GOT3 (cell line): ENCODE results near the gene GARS1.
"Not testable (repeated sequence)": the region's sequence is repeated elsewhere in the genome, so short reads cannot be mapped to it uniquely, and the experiment has no call there.

Source experiments
- DNase-seq: peaks from one replicate; lab custom pipeline; 2025; ENCODE audit warnings: mixed read lengths; lab: John Stamatoyannopoulos, UW

Gene GARS1

DNA sequence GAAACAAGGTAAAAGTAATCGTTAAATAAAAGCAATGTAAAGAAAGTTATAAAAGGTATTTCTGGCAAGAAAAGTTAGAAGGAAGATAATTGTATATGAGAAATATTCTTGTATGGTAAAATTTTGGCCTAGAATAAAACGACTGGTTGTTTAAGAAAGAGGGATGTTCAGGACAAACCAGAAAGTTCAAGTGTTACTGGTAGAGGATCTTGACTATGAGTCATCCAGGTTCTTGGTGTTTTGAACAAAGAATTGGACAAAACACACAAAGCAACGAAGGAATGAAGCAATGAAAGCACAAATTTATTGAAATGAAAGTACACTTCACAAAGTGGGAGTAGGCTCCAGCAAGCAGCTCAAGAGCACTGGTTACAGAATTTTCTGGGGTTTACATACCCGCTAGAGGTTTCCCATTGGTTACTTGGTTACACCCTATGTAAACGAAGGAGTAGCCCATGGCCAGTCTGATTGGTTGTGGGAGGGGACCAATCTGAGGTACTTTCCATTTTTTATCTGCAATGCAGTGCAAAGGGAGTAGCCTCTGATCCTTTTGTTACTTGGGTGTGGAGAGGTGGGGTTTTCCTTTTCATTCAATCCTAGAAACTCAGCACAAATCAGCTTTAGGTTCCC, 22.4 kb upstream of the GARS1 start:
- no peak for DNase-seq

DNA sequence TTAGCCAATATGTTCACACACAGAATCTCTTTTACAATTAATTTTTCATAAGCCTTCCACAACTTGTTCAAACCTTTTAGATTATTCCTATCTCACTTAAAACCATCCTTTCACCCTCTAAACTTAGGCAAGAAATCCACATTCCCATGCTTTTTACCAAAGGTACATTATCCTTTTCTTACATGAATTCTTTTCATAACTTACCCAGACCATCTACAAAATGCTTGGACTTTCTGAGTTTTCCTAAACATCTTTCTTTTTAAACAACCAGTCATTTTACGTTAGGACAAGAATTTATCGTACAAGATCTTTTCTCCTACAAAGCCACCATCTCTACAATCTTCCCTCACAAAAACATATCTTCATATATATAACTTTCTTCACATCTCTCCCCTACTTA, 18.8 kb upstream of the GARS1 start:
- no peak for DNase-seq

DNA sequence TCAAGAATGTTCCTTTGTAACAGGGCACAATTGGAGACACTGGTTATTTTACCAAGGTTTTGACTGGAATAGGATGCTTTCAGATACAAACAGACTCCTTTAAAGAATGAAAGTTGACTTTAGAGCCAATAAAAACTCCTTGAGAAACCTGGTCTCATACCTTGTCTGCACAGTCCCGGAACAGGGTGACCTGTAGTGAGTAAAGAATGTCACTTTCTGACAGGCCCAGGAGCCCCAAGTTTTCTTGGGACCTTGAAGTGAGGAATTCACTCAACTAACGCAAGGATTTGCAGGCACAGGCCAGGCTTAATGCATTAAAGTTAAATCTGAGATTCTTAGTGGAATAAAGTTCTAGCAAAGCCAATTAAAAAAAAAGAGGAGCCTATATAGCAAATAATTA, 11.5 kb upstream of the GARS1 start:
- no peak for DNase-seq

DNA sequence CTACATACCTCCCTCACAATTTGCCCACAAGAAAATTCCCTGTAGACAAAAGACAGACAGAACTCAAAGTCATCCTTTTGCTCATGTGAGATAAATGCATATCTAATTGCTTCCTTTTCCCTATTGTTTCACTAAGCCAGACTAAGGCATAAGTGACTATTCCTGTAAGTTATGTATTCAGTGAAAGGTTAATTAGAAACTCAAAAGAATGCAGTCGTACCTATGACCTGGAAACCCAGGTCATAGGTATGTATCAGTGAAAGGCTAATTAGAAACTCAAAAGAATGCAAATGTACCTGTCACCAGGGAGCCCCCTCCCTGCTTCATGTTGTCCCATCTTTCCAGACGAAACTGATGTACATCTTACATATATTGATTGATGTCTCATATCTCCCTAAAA, 10.3 kb upstream of the GARS1 start:
- no peak for DNase-seq

DNA sequence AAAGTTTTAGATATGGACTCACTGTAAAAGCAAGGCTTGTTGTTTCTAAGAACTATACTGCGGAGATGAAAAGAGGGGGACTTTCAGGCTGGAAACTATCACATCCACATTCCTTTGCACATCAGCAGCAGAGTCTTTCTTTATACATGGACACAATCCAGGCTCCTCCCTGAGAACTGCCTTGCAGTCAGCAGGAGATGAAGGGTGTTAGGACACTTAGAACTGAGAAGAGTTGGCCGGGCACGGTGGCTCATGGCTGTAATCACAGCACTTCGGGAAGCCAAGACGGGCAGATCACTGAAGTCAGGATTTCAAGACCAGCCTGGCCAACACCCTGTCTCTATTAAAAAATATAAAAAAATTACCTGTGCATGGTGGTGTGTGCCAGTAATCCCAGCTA, 9.7 kb upstream of the GARS1 start:
- no peak for DNase-seq

DNA sequence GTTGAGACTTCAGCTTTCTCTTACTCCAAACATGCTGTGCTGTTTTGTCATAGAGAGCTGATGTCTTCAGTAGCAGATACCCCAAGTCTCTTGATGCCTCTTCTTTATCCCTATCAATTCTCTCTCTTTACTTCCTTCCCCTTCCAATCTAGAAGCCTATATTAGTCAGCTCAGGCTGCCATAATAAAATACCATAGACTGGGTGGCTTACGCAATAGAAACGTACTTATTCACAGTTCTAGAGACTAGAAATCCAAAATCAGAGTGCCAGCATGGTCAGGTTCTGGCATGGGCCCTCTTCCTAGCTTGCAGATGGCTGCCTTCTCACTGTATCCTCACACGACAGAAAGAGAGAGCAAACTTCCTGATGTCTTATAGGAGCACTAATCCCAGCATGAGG, 9.0 kb upstream of the GARS1 start:
- no peak for DNase-seq

DNA sequence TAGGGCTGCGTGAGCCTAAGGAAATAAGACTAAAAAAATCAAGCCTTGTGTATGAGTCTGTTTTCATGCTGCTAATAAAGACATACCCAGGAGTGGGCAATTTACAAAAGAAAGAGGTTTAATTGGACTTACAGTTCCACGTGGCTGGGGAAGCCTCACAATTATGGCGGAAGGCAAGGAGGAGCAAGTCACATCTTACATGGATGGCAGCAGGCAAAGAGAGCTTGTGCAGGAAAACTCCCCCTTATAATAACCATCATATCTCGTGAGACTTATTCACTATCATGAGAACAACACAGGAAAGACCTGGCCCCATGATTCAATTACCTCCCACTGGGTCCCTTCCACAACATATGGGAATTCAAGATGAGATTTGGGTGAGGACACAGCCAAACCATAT, 7.1 kb upstream of the GARS1 start:
- not testable (repeated sequence) for DNase-seq

DNA sequence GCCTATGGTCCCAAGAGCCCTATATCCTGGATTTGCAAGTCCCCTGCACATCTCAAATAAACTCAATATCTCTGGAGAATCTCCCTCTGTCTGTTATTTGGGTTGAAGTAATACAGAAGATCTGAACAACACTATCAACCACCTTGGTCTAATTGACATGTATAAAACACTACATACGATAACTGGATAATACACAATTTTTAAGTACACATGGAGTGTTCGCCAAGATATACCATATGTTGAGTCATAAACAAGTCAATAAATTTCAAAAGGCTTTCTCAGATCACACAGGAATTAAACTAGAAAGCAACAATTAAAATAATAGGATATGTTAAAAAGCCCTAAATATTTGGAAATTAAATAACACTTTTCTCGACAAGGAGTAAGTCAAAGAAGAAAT, 5.6 kb upstream of the GARS1 start:
- no peak for DNase-seq

DNA sequence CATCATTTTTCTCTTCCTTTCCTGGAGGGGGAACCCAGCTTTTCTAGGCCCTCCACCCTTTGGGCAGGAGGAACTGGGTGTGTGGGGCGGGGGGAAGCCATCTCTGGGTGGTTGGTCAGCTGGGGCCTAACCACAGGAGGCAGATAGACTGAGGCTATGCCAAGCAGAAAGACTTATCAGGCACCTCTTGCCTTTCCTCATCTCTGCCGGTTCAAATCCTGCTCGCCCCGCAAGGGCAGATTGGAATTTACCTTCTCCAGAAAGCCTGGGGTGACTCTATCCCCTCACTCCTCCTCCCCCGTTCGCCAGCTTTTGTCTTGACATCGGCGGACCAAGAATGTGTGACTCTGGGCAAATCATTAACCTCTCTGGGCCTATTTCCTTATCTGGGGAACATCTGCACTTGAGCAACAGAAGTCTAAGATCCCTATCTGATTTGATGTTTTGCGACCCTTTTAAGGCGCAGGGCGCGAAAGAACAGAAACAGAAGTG, 584 bp upstream of the GARS1 start:
- DNase-seq: no peak

DNA sequence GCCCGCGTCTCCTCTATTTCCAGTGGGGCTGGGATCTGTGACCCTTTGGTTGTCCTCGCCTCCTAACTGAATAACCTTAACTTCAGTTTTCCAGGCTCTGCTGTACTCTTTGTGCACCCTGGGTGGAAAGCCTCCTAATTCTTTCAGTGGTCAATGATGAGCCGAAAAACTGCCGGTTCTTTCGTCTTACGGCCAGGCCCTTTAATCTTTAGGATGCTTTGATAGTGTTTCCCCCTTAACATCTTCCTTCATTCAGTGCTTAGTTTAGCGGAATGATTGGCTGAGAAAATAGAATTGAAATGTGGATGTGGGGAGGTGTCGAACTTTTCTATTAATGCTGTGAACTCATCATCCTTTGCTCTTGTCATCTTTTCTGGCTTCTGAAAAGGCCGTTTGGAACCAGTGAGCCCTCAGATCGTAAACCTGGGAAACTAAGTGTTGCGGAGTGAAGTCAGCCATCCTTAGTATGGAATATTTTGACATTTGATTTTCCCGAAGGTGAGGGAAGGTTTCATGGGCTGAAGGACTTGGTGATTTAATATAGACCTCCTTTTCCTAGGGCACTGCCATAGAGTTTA, 847 bp downstream of the GARS1 start:
- DNase-seq: no peak

DNA sequence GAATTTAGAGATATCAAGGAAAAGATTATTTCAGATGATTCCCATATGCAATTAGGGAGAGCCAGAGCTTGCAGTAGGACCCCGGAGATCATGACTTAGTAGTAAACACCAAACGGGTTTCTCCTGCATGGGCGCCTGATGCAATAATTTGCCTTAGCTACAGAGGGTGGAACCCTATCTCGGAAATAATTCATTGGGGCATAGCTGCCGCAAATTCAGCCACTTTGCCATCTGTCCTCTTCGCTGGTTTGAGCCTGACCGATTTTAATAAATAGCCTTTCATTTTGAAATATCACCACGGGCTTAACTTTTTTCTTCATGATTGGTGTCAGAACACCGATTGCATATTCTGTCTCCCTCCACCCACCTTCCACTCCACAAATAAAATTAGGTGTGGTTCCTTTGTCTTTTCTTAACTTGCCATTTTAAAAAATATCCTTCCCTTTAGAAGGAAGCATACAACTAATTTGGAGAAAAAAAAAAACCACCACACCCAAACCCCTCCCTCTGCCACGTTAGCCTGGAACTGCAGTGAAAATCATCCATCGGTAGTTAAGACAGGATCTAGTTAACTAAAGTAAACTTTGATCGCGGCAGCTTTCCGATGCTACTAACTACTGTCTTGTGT, 1.4 kb downstream of the GARS1 start:
- no peak for DNase-seq

DNA sequence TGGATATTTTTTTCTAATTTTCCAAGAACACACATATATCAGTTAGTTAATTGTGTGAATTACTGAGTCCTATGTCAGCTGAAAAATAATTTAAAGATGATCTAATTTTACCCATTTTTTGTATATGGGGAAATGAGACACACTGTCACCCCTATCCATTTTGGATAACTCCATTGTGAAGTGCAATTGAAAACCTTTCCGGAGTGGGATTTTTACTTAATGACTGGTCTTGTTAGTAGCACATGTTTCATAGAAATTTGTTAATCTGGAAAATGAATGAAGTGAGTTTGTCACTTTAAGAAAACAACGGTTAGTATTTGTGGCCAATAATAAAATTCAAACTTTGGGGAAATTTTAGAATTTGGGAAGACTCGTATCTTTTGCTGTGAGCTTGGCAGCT, 2.0 kb downstream of the GARS1 start:
- DNase-seq: no peak

DNA sequence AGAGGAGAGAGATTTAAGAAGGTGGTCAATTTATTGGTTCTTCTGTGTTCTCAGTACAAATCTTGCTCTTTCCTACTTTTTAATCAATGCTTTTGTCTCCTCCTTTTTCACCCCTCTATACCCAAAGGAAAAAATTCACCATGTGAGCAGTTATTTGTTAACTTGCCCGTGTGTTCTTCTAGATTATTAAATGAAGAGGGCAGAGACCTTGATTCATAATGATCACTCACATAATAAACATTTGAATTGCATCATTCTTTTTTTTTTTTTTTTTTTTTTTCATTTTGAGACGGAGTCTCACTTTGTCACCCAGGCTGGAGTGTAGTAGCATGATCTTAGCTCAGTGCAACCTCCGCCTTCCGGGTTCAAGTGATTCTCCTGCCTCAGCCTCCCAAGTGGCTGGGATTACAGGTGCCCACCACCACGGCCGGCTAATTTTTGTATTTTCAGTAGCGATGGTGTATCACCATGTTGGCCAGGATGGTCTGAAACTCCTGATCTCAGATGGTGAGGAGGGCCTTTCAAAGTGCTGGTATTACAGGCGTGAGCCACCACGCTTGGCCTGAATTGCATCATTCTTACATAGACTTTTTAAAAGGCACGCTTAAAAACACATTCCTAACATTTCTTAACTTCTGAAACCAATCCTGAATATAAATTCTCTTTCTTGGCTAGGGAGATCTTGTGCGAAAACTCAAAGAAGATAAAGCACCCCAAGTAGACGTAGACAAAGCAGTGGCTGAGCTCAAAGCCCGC, 3.6 kb downstream of the GARS1 start:
- no peak for DNase-seq

DNA sequence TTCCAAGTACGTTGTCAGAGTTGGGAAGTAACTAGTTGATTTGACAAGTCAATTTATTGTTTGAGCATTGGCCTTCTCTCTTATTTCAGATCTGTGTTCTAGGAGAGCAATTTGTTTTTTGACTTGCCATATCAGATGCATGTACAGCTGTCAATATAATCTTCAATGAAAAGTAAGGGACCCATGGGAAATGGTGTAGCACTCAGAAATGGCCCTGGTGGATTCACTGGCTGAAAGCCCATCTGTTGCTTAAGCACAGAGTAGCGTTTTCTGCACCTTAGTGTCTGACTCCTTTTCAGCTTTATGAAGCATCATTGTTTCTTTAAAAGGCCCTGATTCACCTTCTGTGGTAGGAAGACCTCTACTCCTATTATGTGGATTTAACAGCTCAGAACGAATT, 10.2 kb downstream of the GARS1 start:
- no peak for DNase-seq

DNA sequence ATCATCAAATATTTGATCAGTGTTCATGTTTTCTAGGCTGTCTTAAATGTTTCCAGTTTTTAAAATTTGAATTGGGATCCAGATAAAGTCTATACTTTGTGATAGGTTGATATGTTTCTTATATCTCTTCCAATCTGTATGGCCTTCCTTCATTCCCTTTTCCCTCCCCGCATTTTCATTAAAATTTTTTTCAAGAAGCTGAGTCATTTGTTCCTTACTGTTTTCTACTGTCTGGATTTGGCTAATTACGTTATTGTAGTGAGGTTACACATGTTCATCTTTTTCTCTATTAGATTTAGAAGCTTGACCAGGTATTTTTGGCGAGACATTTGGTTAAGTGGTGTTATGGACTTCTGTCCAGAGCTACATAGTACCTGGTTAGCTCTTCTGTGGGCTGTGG, 11.2 kb downstream of the GARS1 start:
- DNase-seq: no peak

DNA sequence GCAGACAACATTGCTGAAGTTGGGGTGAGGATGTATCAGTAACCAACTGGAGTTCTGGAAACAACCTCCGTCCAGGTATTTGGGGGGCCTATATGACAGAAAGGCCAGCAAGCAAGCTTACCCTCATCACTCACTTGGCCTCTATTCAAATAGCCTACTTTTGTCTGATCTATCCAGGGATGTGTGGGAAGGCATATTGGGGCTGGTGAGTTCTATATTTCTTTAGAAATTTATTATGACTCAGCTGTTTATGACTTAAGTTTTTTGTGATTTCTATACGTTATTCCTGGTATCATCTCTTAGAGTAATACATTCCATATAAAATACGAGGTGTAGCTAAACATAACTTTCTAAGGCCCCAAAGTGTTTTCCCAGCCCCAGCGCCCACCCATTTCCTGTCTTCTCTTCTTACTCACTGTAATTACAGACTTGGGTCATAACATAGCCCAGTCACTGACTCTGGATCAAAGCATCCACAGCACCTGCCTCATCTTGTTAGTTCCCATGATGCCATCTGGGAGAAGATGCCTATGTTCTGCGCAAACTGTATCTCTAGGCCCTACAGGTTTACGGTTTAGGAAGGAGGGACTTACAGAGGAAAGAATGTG, 18.1 kb downstream of the GARS1 start:
- no peak for DNase-seq

DNA sequence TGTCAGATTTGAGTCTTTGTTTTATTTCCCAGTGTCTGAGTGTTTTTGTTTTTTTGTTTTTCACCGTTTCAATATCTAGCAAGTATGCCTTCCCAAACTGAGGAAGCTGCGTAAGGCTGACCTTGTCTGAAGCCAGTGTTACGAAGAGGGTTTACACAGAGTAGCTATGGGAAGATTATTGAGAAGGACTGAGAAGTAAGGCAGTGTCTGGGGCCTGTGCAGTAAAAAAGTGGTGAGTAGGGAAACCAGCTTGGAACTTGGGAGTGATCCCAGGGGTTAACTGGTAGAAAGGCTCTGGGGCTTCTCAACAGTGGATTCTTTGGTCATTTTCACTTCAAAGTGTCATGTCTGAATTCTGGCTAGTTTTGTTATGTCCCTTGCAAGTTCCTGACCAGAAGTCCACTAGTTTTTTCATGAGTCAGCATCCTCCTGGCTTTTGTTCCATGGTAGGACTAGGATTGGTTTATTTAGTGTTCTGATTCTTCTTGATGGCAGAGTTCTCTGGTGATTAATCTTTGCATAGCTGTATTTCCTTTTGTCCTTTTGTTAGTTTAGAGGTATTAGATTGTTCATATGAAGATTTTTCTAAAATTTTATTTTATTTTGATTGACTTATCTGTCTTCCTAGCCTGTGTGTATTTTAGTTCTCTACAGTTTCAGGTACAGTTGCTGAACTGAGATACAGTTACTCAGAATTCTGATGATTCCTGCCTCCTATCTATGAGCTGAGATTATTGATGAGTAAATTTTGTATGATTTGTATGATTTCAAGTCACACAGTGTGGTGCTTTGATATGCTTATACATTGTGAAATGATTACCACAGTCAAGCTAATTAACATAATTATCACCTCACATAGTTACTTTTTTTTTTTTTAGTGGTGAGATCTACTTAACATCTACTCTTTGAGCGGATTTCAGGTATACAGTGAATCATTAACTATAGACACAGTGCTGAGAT, 19.0 kb downstream of the GARS1 start:
- no peak for DNase-seq

DNA sequence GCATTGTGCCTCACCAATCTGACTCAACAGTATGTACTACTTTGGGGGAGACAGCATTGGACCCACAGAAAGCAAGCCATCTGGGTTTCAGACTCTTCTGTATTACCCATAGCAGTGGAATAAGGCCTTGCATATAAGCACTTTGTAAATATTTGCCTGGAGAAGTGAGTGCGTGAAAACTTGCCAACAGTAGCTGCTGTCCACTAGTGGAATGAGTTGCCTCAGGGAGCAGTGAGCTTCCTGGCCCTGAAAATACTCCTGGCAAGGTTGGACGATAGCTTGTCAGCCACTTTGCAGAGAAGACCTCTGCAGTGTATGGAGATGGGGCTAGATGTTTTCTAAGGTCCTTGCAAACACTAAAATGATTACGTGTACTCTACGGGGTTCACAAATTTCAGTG, 21.6 kb downstream of the GARS1 start:
- DNase-seq: no peak

DNA sequence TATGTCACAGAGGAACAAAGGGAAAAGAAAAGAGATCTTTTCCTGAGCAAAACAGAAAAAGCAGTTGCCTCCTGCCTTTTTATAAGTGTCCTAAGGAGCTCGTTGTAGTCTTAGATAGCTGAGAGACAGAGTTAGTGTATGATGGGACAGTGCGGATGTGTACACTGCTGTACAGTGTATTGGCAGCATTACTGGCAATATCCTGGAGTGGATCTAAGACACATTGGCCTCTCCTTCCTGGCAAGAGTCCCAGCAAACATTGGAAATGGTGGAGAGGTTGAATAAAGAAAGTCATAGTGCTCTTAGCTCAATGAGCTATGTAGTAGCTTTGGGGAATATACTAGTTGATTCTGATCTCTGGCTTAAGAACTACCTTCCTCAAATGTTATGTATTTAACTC, 22.7 kb downstream of the GARS1 start:
- no peak for DNase-seq

DNA sequence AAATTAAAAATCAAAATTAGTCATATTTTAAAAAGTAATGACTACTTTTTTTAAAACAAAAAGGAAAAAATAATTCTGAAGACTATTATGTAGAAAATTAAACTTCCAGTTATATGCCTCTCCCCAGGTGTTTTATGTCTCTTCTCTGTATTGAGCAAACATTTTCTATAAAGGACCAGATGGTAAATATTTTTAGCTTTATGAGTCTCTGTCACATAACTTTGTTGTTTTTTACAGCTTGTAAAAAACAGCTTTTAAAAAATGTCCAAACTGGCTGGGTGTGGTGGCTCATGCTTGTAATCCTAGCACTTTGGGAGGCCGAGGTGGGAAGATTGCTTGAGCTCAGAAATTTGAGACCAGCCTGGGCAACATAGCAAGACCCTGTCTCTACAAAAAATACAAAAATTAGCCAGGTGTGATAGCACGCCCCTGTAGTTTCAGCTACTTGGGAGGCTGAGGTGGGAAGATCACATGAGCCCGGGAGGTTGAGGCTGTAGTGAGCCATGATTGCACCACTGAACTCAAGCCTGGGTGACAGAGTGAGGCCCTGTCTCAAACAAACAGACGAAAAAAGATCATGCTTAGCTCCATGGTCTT, 23.5 kb downstream of the GARS1 start:
- DNase-seq: no peak

DNA sequence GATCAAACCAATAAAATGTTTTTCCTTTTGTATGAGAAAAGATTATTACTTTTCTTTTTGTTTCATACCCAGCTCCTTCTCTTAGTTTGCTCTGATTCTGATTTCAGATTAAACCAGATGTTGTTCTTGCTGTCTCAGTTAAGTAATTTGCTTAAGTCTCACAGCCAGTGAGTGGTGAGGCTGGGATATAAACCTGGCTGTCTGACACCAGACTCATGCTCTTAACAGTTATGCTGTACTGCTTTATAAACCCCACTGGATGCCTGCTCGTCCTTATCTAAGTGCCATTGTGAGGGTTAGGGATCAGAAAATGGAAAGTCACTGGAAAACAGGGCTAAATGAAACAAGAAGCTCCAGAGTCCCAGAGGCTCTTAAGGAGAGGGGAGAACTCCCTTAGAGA, 24.3 kb downstream of the GARS1 start:
- DNase-seq: no peak
